H9 (cell line): Measurements from ENCODE around the gene SHLD2. TPM values are rescaled to one million over a fixed set of nuclear protein-coding genes. Genes with fewer than 3 reads are reported as not detected.
"Not testable (repeated sequence)": the region's sequence is repeated elsewhere in the genome, so short reads cannot be mapped to it uniquely, and the experiment has no call there.

Source experiments
- DNase-seq: peaks from one replicate; pipeline ENCODE4 v3.0.0-alpha.2; 2017
- H2AFZ ChIP-seq: one replicate; pipeline ENCODE4 v1.6.1; 2013; ENCODE audit warnings: mild to moderate bottlenecking, low read length, control low read depth, moderate library complexity
- H2AK5ac ChIP-seq: 2 replicates; pipeline ENCODE4 v1.6.1; 2013; ENCODE audit warnings: low read length, control low read depth, mixed read lengths; ENCODE audit not compliant: insufficient read length
- H2BK120ac ChIP-seq: one replicate; pipeline ENCODE4 v1.6.1; 2013; ENCODE audit warnings: low read depth, mild to moderate bottlenecking, low read length, control low read depth, inconsistent platforms; ENCODE audit not compliant: poor library complexity, severe bottlenecking
- H2BK12ac ChIP-seq: 2 replicates; pipeline ENCODE4 v1.6.1; 2013; ENCODE audit warnings: low read length, control low read depth, mixed read lengths, low read depth; ENCODE audit not compliant: insufficient read length
- H2BK15ac ChIP-seq: 2 replicates; pipeline ENCODE4 v1.6.1; 2013; ENCODE audit warnings: low read depth, low read length, control low read depth
- H2BK20ac ChIP-seq: one replicate; pipeline ENCODE4 v1.6.1; 2013; ENCODE audit warnings: low read depth, mild to moderate bottlenecking, low read length, control low read depth, inconsistent platforms; ENCODE audit not compliant: poor library complexity, severe bottlenecking
- H2BK5ac ChIP-seq: 2 replicates; pipeline ENCODE4 v1.6.1; 2013; ENCODE audit warnings: low read length, control low read depth, mixed read lengths; ENCODE audit not compliant: insufficient read length
- H3K14ac ChIP-seq: 2 replicates; pipeline ENCODE4 v1.6.1; 2013; ENCODE audit warnings: low read length, control low read depth; ENCODE audit not compliant: insufficient read depth
- H3K18ac ChIP-seq: 2 replicates; pipeline ENCODE4 v1.6.1; 2013; ENCODE audit warnings: low read depth, mild to moderate bottlenecking, mixed read lengths, low read length, control low read depth; ENCODE audit not compliant: insufficient read length
- H3K23ac ChIP-seq: 2 replicates; pipeline ENCODE4 v1.6.1; 2013; ENCODE audit warnings: low read length, control low read depth, mixed read lengths, low read depth; ENCODE audit not compliant: insufficient read length
- H3K23me2 ChIP-seq: 2 replicates; pipeline ENCODE4 v1.6.1; 2013; ENCODE audit warnings: low read depth, mild to moderate bottlenecking, mixed read lengths, low read length, control low read depth; ENCODE audit not compliant: insufficient read length, poor library complexity, severe bottlenecking
- H3K27ac ChIP-seq: 2 replicates; pipeline ENCODE4 v1.5.1; 2013; ENCODE audit warnings: low read length, control low read depth, mixed read lengths, low read depth; ENCODE audit not compliant: insufficient read length
- H3K27me3 ChIP-seq: 2 replicates; pipeline ENCODE4 v1.6.1; 2013; ENCODE audit warnings: low read length, control low read depth, inconsistent platforms; ENCODE audit not compliant: insufficient read depth
- H3K4ac ChIP-seq: 2 replicates; pipeline ENCODE4 v1.6.1; 2013; ENCODE audit warnings: low read depth, mild to moderate bottlenecking, control low read depth, inconsistent platforms, low read length, moderate library complexity
- H3K4me1 ChIP-seq: 2 replicates; pipeline ENCODE4 v1.6.1; 2013; ENCODE audit warnings: low read length, control low read depth, inconsistent platforms; ENCODE audit not compliant: insufficient read depth
- H3K4me2 ChIP-seq: 2 replicates; pipeline ENCODE4 v1.6.1; 2013; ENCODE audit warnings: low read length, control low read depth, mixed read lengths; ENCODE audit not compliant: insufficient read length, insufficient read depth
- H3K56ac ChIP-seq: 2 replicates; pipeline ENCODE4 v1.6.1; 2013; ENCODE audit warnings: low read depth, mild to moderate bottlenecking, mixed read lengths, low read length, control low read depth; ENCODE audit not compliant: insufficient read length
- H3K79me1 ChIP-seq: 2 replicates; pipeline ENCODE4 v1.6.1; 2013; ENCODE audit warnings: low read depth, mild to moderate bottlenecking, moderate library complexity, low read length, control low read depth, inconsistent platforms; ENCODE audit not compliant: insufficient read depth, poor library complexity, severe bottlenecking
- H3K79me2 ChIP-seq: 2 replicates; pipeline ENCODE4 v1.6.1; 2013; ENCODE audit warnings: low read length, control low read depth, inconsistent platforms; ENCODE audit not compliant: insufficient read depth
- H3K9ac ChIP-seq: 2 replicates; pipeline ENCODE4 v1.6.1; 2013; ENCODE audit warnings: low read length, control low read depth, mixed read lengths; ENCODE audit not compliant: insufficient read length; ENCODE audit errors: extremely low read depth
- H3K9me3 ChIP-seq: one replicate; pipeline ENCODE4 v1.6.1; 2013; ENCODE audit warnings: low read depth, low read length, inconsistent platforms; ENCODE audit not compliant: control insufficient read depth
- H3T11ph ChIP-seq: one replicate; pipeline ENCODE4 v1.6.1; 2013; ENCODE audit warnings: mild to moderate bottlenecking, low read length, control low read depth, inconsistent platforms
- H4K20me1 ChIP-seq: one replicate; pipeline ENCODE4 v1.6.1; 2013; ENCODE audit not compliant: control insufficient read depth, insufficient read length, insufficient read depth
- H4K5ac ChIP-seq: 2 replicates; pipeline ENCODE4 v1.6.1; 2013; ENCODE audit warnings: low read depth, mild to moderate bottlenecking, mixed read lengths, low read length, control low read depth; ENCODE audit not compliant: insufficient read length
- H4K8ac ChIP-seq: replicated peaks from 2 replicates; pipeline ENCODE4 v1.6.1; 2013; ENCODE audit warnings: low read length, control low read depth, mixed read lengths, low read depth; ENCODE audit not compliant: insufficient read length
- H4K91ac ChIP-seq: 2 replicates; pipeline ENCODE4 v1.6.1; 2013; ENCODE audit warnings: low read depth, mild to moderate bottlenecking, moderate library complexity, mixed read lengths, low read length, control low read depth; ENCODE audit not compliant: insufficient read length
- H3K27ac Mint-ChIP-seq, 3 experiments: 2 replicates in 2 of 3; 3 replicates in 1 of 3; pipeline ENCODE4 v1.8.0; 2020 to 2021; ENCODE audit warnings: mixed read lengths in 3 of 3, mild to moderate bottlenecking in 1 of 3, moderate library complexity in 1 of 3
- H3K27me3 Mint-ChIP-seq: 2 replicates; pipeline ENCODE4 v1.8.0; 2021; ENCODE audit warnings: low read depth, mild to moderate bottlenecking, moderate library complexity, mixed read lengths
- H3K36me3 Mint-ChIP-seq, 3 experiments: 2 replicates in 2 of 3; 3 replicates in 1 of 3; pipeline ENCODE4 v1.8.0; 2020 to 2021; ENCODE audit warnings: low read depth in 3 of 3, mixed read lengths in 3 of 3; ENCODE audit not compliant: insufficient read depth in 1 of 3
- H3K4me1 Mint-ChIP-seq, 2 experiments: 2 replicates each; pipeline ENCODE4 v1.8.0; 2020; ENCODE audit warnings: mixed read lengths in 2 of 2
- H3K4me3 Mint-ChIP-seq, 2 experiments: 2 replicates in 1 of 2; 3 replicates in 1 of 2; pipeline ENCODE4 v1.8.0; 2020 to 2021; ENCODE audit warnings: mild to moderate bottlenecking in 2 of 2, mixed read lengths in 2 of 2, moderate library complexity in 1 of 2
- H3K9me3 Mint-ChIP-seq, 2 experiments: 2 replicates in 1 of 2; 3 replicates in 1 of 2; pipeline ENCODE4 v1.8.0; 2020; ENCODE audit warnings: mild to moderate bottlenecking in 2 of 2, mixed read lengths in 2 of 2, moderate library complexity in 1 of 2
- WGBS: extraction: QIAGEN DNeasy Blood & Tissue Kit; methylation state at CpG from one replicate; pipeline ENCODE4 v1.1.7; 2013; ENCODE audit warnings: missing lambda C conversion rate, low lambda C conversion rate, mixed read lengths; ENCODE audit not compliant: insufficient read length; ENCODE audit errors: extremely low coverage; 5-methylcytosine and 5-hydroxymethylcytosine counted together
- total RNA-seq: library from RNA; stranded (reverse); gene quantifications from 2 replicates; pipeline ENCODE4 v1.2.1, GENCODE V29; 2021

SHLD2 gene
- total RNA-seq, 1 experiment from 2014 or later: 27.8 TPM

DNA sequence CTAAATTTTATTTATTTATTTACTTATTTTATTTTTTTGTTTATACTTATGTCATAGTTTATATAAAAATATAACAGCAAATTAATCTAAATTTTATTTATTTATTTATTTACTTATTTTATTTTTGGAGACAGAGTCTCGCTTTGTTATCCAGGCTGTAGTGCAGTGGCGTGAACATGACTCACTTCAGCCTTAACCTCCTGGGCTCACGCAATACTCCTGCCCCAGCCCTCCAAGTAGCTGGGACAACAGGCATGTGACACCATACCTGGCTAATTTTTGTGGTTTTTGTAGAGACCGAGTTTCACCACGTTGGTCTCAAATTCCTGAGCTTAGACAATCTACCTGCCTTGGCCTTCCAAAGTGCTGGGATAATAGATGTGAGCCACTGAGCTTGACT lies 115.3 kb downstream of the SHLD2 start:
- not testable (repeated sequence) for H2AFZ ChIP-seq, H4K91ac ChIP-seq, H4K5ac ChIP-seq, H3K4me2 ChIP-seq, H3K14ac ChIP-seq, H2BK12ac ChIP-seq, H3K23me2 ChIP-seq, H3K79me2 ChIP-seq, H4K8ac ChIP-seq, H2BK5ac ChIP-seq, H2BK15ac ChIP-seq, H4K20me1 ChIP-seq, H3K18ac ChIP-seq, H3K4me3 Mint-ChIP-seq, H3K9me3 Mint-ChIP-seq, H2BK120ac ChIP-seq, H3K27ac ChIP-seq, H3K36me3 Mint-ChIP-seq, H2BK20ac ChIP-seq, DNase-seq, H3K9ac ChIP-seq, H3K56ac ChIP-seq, H3K9me3 ChIP-seq, H2AK5ac ChIP-seq, H3K79me1 ChIP-seq, H3K27me3 ChIP-seq, H3K27me3 Mint-ChIP-seq, H3K4me1 ChIP-seq, H3K27ac Mint-ChIP-seq, H3K23ac ChIP-seq, H3K4me1 Mint-ChIP-seq, H3K4ac ChIP-seq, H3T11ph ChIP-seq
- WGBS: no CpG with 5 or more reads among the region's 5 CpGs

GRCh38 chr10:87211848-87212247 lies 116.8 kb downstream of the SHLD2 start:
- not testable (repeated sequence) for H4K91ac ChIP-seq, H3K14ac ChIP-seq, H3K79me1 ChIP-seq, H2BK120ac ChIP-seq, H3K4me1 Mint-ChIP-seq, H3K23me2 ChIP-seq, DNase-seq, H2AK5ac ChIP-seq, H3K4me1 ChIP-seq, H3K18ac ChIP-seq, H2BK5ac ChIP-seq, H3K27me3 ChIP-seq, H2BK15ac ChIP-seq, H3K4me2 ChIP-seq, H3K27me3 Mint-ChIP-seq, H2AFZ ChIP-seq, H4K8ac ChIP-seq, H4K5ac ChIP-seq, H3K27ac Mint-ChIP-seq, H3T11ph ChIP-seq, H2BK20ac ChIP-seq, H3K4me3 Mint-ChIP-seq, H3K79me2 ChIP-seq, H3K4ac ChIP-seq, H3K9me3 ChIP-seq, H3K23ac ChIP-seq, H3K9ac ChIP-seq, H3K9me3 Mint-ChIP-seq, H2BK12ac ChIP-seq, H4K20me1 ChIP-seq, H3K56ac ChIP-seq, H3K36me3 Mint-ChIP-seq, H3K27ac ChIP-seq
- WGBS: no CpG with 5 or more reads among the region's 2 CpGs
